ENCODE data around the gene GJA1.

DNA sequence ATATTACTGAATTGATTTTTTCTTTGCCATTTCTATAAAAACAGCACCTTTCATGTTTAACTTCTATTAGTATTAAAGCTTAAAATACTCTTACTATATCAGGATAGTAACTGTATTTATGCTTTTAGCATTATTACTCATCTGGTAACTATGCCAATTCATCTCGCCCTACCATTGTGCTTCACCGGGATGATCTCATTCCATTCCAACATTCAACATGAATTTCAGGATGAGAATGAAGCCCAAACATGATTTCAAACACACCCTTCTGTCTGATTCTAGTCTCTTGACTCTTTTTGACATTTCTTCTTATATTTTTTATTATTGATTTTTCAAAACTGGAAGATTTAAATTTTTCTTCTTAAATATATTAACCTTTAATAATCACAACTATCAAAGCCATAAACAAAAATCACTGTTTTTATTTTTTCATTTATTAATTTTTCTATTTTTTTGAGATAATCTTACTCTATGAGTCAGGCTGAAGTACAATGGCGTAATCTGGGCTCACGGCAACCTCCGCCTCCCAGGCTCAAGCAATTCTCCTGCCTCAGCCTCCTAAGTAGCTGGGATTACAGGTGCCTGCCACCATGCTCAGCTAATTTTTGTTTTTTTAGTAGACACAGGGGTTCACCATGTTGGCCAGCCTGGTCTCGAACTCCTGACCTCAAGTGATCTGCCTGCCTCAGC is 46.7 kb downstream of the GJA1 start:
- TF ChIP-seq FOS (IDR thresholded peaks at IDR 0.05; ENCODE audit: low read depth, low read length) (no peak), POLR2A (IDR thresholded peaks at IDR 0.05; ENCODE audit: low read depth, low read length) (no peak), RAD21 (IDR thresholded peaks at IDR 0.05; ENCODE audit: low read length) (no peak), SMC3 (IDR thresholded peaks at IDR 0.05; ENCODE audit: low read depth, low read length) (no peak), MXI1 (IDR thresholded peaks at IDR 0.05; ENCODE audit: borderline replicate concordance, low read depth, low read length) (no peak), BHLHE40 (IDR thresholded peaks at IDR 0.05; ENCODE audit: low read depth, low read length) (no peak), CEBPB (IDR thresholded peaks at IDR 0.05; ENCODE audit: low read depth, low read length) (no peak), MAZ (IDR thresholded peaks at IDR 0.05; ENCODE audit: borderline replicate concordance, low read depth, low read length) (no peak)
- TF ChIP-seq, protein P1, sequence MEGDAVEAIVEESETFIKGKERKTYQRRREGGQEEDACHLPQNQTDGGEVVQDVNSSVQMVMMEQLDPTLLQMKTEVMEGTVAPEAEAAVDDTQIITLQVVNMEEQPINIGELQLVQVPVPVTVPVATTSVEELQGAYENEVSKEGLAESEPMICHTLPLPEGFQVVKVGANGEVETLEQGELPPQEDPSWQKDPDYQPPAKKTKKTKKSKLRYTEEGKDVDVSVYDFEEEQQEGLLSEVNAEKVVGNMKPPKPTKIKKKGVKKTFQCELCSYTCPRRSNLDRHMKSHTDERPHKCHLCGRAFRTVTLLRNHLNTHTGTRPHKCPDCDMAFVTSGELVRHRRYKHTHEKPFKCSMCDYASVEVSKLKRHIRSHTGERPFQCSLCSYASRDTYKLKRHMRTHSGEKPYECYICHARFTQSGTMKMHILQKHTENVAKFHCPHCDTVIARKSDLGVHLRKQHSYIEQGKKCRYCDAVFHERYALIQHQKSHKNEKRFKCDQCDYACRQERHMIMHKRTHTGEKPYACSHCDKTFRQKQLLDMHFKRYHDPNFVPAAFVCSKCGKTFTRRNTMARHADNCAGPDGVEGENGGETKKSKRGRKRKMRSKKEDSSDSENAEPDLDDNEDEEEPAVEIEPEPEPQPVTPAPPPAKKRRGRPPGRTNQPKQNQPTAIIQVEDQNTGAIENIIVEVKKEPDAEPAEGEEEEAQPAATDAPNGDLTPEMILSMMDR (conservative IDR thresholded peaks at IDR 0.05; ENCODE audit: low read depth, low read length): no peak
- TF ChIP-seq, protein P2, sequence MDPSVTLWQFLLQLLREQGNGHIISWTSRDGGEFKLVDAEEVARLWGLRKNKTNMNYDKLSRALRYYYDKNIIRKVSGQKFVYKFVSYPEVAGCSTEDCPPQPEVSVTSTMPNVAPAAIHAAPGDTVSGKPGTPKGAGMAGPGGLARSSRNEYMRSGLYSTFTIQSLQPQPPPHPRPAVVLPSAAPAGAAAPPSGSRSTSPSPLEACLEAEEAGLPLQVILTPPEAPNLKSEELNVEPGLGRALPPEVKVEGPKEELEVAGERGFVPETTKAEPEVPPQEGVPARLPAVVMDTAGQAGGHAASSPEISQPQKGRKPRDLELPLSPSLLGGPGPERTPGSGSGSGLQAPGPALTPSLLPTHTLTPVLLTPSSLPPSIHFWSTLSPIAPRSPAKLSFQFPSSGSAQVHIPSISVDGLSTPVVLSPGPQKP (IDR thresholded peaks at IDR 0.05; ENCODE audit: borderline replicate concordance, low read depth, low read length): no peak
- TF ChIP-seq, protein P3, sequence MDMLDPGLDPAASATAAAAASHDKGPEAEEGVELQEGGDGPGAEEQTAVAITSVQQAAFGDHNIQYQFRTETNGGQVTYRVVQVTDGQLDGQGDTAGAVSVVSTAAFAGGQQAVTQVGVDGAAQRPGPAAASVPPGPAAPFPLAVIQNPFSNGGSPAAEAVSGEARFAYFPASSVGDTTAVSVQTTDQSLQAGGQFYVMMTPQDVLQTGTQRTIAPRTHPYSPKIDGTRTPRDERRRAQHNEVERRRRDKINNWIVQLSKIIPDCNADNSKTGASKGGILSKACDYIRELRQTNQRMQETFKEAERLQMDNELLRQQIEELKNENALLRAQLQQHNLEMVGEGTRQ (IDR thresholded peaks at IDR 0.05; ENCODE audit: low read depth, low read length): no peak

All from IMR-90 (cell line).